GM03348 (cell line): ENCODE results near the gene AGRN.
A peak's percentile ranks its signal among the peaks of the same experiment; 100 is the strongest.
"Not testable (repeated sequence)": the region's sequence is repeated elsewhere in the genome, so short reads cannot be mapped to it uniquely, and the experiment has no call there.

Experiments used
- DNase-seq: peaks from one replicate; pipeline ENCODE4 v3.0.0; 2012; ENCODE audit warnings: low spot score

Gene AGRN

DNA sequence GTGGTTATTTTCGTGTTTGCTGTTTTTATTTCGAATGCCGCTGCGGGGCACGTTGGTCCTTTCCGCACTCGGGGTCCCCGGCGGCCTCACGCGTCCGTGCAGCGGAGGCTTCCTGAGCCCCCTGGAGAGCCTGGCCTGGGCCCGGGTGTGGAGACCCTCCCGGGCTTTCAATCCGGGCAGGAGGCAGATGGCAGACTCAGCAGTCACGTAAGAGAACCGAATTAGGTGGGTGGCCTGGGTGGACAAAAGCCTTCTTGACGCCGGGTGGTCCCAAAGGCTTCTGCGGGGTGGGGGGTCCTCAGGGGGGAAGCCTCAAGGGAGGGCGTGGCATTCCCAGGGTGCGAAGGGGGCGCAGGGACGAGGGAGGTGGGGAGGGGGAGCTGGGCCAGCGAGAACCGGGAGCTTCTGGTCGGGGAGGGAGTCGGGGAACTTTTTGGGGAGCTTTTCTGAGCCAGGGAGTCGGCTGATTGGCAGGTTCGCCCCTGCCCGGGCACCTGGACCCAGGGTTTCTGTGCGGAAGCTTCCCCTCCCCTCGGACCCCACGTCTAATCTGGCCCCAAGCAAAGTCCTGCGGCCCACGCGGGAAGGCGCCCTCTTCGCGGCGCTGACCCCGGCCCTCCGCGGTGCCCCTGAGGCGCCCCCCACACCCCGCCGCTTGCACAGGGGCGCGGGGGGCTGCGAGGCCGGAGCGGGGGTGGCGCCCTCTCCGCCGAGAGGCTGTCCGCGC is 18.7 kb upstream of the AGRN start:
- no peak for DNase-seq

DNA sequence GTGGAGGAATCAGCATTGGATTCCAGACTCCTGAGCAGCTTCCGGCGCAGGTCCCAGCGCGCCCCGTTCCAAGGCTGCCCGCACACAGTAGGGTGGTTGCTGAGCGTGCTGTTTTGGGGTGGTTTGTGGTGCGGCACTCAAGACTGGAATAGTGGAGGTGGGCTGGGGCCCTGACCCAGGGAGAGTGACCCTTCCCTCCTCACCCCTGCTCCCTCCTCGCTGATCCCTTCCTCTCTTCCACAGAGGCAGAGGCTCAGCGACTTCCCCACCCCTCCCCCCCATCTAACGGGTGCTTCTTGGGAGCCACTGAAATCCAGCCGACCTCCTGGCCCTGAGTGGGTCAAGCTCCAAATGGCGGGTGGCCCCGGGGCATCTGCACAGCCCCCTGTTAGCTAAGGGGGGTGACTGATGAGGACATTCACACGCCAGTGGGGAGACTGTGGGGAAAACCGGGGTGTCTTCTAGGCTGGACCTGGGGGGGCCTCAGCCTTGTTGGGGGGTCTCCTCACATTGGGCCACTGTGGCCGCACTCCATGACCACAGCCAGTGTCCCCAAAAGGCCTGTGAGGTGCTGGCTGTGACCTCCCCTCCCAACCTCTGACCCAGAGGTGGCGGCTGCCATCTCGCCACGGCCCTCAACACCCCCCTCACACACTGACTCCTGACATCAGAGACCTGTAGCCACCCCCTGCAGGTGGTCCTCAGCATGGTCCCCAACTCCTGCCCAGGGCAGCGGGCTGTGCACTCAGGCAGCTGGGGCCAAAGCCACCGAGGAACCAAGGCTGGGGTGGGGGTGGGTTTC is 16.1 kb upstream of the AGRN start:
- no peak for DNase-seq

DNA sequence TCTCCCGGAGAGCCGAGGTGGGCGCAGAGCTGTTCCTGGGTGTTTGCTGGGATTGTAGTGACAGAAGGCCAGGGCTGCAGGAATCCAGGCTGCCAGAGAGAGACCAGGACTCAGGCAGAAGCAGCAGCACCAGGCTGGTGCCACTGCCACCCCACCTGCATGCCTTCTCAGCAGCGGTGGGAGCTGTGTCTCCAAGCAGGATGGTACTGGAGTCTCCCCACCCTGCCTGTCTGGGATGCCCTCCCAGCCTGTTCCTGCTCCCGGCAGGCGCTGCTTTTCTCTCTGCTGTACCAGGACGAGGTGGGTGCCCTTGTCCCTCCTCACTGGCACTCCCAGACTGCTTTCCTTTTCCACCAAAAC is 15.5 kb upstream of the AGRN start:
- no peak for DNase-seq

DNA sequence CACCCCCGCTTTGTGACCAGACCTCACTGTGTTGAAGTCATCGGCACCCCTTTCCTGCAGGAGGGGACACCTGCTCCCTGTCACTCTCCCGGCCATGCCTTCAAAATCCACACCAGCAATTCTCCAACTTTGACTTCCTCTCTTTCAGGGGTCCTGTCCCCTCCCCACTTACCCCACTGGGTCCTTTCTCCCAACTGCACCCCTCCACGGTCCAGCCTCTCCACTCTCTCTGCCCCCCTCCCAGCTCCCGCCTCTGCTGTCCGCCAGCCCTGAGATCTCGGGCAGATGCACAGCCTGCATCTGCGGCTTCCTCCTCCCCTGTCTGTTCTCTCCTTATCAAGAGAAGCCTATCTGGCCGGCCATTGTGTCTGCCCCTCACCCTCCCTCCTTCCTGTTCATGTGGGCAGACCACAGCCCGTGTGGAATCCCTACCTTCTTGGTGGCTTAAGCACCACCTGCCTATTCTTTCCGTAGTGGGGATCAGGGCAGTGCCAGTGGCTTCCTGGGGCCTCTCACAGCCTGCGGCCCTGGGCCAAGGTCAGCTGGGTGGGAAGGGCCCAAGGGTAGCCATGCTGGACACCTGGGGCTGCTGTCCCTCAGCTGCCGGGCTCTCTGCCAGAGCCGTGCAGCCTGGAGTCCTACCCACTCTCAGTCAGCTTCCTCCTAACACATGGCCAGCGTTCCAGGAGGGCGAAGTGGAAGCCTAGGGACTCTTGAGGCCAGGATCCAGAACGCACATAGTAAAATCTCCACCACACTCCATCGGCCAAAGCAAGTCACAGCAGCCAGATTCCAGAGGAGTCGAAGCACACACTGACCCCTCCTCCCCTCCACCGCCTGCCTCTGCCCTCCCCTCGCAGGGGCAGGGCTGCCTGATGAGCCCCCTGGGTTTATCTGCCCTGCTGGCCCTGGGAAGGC is 14.9 kb upstream of the AGRN start:
- DNase-seq, result no peak

DNA sequence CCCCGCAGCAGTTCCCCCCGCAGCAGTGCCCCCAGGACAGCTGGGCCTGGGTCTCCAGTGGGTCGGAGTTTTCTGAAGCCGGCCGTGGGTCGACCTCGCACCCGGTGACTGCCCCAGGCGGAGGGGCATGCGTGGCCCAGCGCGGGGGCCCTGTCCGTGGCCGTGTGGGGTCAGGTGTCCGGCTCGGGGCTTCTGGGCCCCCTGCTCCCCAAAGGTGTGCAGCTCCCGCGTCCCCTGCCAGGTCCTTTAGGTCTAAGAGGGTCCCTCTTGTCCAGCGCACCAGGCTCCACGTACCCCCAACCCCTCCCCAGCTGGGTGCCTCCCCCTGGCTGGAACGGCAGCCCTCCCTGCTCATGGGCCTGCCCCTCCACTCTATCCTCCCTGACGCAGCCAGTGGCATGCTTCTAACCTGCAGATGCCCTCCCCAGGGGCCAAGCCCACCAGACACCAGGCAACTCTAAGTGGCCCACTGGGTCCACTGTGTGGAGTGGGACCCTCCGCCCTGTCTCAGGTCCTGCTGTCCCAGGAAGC is 14.1 kb upstream of the AGRN start:
- DNase-seq, result no peak

DNA sequence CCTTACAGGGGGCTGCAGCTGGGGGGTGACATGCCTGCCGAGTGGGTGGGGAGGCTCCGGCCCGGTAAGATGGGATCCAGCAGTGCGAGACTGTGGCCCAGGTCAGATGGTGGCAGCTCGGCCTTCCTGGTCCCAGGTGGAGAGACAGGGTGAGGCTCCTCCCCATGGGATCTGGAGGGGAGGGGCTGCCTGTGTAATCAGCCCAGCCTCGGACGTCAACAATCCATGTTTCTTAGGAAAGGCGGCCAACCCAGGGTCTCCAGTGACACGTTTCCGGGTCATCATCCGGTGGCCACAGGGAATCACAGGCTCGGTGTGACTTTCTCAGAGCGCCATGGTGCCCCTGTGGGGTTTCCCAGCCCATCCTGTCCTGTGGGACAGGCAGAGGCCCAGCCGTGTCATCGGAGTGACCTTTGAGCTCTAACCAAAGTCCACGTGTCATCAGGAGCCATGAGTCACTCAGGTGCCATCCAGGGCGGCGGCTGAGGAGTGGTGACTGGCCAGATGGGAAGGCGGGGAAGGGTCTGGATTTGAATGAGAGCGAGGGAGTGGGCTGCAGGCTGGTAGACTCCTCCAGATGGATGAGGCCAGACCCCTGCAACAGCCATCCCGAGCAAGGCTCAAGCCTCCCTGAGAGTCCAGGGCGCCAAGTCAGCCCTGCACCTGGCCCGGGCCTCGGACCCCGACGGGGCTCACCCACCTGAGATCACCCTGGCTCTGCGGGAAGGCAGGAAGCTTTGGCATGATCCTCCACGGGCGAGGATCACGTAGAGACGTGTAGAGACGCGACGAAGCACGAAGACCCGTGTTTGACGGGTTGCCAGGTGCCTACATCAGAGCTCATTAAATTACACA is 13.4 kb upstream of the AGRN start:
- no peak for DNase-seq

DNA sequence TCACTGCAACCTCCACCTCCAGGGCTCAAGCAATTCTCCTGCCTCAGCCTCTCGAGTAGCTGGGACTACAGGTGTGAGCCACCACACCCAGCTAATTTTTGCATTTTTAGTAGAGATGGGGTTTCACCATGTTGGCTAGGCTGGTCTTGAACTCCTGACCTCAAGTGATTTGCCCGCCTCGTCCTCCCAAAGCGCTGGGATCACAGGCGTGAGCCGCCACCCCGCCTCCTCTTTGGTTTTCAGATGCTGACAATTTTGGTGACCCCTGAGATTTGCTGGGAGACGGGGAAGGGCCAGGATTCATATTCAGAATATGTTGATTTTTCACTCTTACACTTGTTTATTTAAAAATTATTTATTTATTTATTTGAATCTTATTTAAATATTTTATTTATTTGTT is 9.8 kb upstream of the AGRN start:
- DNase-seq, result not testable (repeated sequence)

DNA sequence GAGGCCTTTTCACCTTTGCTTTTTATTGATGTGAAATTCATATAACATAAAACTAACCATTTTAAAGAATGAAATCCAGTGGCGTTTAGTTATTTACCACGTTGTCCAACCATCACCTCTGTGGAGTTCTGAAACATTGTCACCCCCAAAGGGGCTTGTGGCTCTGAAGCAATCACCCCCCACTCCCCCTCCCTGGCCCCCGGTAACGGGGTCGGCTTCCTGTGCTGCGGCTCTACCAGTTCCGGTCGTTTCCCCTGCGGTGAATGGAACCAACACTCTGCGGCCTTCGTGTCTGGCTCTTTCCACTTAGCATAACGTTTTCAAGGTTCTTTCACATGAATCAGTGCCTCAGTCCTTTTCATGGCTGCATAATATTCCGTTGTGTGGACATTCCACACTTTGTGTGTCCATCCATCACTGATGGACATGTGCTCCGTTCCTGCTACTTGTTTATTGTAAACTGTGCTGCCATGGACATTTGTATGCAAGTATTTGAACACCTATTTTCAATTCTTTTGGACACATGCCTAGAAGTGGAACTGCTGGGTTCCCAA is 8.4 kb upstream of the AGRN start:
- no peak for DNase-seq

DNA sequence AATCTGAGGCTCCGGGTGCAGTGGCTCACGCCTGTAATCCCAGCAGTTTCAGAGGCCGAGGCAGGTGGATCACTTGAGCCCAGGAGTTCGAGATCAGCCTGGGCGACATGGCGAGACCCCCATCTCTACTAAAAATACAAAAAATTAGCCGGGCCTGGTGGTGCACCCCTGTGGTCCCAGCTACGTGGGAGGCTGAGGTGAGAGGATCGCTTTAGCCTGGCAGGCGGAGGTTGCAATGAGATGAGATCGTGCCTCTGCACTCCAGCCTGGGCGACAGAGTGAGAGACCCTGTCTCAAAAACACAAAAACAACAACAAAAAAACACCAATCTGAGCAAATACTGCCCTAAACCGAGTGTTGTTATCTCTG is 7.2 kb upstream of the AGRN start:
- not testable (repeated sequence) for DNase-seq

DNA sequence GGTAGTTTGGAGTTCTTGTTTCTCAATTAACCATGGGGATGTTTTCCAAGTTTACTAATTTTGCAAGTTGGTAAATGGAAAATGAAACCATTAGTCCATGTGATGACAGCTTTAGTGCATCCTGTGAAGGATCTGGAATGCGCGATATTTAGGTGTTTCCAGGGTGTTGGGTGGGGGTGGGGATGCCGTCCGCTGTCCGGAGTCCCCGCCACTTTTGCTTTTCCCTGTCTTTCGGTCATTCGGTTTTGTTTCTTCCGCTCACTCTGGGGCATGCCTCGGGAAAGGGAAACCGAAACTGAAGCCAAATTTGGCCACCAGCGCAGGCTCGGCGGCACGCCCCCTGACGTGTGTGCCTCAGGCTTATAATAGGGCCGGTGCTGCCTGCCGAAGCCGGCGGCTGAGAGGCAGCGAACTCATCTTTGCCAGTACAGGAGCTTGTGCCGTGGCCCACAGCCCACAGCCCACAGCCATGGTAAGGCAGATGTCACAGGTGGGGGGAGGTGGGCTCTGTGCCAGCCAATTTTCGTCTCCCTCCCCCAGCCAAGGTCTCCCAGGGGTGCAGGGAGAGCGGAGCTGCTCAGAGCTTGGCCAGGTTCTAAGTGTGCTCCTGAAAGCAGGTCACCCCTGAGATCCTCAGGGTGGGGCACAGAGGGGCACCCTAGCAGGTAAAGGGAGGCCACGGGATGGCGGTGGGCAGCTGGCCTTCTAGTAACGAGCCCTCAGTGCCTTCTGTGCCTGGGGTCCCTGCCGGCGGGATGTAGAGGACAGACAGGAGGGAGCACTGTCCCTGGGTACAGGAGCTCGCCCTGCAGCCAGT is 6.6 kb upstream of the AGRN start, which contains the start of gene ISG15:
Gene ISG15 (plus strand): TSS at position 393 of the 817 bp plus-strand sequence. CDS start 77 bp downstream, at position 470.
- peak; percentile 89 for DNase-seq

DNA sequence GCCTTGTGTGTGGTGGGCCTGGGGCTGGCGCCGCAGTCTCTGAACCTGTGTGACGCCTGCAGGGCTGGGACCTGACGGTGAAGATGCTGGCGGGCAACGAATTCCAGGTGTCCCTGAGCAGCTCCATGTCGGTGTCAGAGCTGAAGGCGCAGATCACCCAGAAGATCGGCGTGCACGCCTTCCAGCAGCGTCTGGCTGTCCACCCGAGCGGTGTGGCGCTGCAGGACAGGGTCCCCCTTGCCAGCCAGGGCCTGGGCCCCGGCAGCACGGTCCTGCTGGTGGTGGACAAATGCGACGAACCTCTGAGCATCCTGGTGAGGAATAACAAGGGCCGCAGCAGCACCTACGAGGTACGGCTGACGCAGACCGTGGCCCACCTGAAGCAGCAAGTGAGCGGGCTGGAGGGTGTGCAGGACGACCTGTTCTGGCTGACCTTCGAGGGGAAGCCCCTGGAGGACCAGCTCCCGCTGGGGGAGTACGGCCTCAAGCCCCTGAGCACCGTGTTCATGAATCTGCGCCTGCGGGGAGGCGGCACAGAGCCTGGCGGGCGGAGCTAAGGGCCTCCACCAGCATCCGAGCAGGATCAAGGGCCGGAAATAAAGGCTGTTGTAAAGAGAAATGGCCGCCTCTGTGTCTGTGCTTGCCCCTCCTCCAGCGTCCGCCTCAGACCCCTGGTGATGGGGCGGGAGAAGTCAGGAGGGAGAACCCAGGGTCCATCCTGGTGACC is 5.8 kb upstream of the AGRN start:
- DNase-seq, result no peak

DNA sequence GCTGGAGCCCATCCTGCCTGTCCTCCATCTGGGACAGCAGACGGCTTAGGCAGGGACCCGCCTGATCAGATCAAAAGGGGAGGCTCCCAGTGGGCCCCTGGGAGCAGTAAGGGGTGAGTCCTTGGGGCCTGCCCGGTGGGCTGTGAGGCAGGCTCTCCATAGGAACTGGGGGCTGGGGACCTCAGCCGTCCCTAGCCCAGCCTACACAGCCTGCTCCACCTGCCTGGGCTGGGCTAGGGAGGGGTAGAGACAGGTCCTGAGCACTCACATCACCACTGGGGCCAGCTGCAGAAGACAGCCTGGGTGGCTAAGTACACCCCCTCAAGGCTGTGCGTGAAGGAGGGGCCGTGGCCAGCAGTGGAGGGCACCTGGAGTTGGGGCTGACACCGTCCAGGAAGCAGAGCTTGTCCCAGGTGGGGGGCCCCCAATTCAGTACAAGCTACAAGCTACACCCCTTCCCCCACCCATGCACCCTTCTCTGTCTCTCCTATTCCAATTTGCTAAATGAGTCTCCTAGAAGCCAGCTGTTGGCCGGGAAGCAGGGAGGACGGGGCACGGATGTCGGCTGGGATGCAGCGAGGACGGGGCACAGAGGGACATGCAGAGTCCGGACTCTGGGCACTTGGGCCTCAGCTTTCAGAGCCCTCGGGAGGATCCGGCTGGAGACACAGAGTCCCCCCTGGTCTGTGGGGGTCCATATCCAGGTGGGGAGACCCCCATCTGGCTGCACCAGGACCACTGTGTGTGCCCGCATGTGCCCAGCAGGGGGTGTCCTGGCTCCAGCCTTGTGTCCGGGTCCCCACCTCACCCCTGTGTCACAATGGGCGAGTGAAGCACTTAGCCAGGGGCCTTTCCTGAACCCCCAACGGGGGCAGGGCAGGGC is 4.9 kb upstream of the AGRN start:
- DNase-seq, result no peak

DNA sequence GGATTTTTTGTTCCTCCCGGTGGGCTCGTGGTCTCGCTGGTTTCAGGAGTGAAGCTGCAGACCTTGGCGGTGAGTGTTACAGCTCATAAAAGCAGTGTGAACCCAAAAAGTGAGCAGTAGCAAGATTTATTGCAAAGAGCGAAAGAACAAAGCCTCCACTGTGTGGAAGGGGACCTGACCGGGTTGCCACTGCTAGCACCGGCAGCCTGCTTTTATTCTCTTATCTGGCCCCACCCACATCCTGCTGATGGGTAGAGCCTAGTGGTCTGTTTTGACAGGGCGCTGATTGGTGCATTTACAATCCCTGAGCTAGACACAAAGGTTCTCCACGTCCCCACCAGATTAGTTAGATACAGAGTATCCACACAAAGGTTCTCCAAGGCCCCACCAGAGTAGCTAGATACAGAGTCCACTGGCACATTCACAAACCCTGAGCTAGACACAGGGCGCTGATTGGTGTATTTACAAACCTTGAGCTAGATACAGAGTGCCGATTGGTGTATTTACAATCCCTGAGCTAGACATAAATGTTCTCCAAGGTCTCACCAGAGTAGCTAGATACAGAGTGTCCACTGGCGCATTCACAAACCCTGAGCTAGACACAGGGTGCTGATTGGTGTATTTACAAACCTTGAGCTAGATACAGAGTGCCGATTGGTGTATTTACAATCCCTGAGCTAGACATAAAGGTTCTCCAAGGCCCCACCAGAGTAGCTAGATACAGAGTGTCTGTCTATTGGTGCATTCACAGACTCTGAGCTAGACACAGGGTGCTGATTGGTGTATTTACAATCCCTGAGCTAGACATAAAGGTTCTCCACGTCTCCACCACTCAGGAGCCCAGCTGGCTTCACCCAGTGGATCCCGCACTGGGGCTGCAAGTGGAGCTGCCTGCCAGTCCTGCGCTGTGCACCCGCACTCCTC is 2.3 kb upstream of the AGRN start:
- DNase-seq, result not testable (repeated sequence)

DNA sequence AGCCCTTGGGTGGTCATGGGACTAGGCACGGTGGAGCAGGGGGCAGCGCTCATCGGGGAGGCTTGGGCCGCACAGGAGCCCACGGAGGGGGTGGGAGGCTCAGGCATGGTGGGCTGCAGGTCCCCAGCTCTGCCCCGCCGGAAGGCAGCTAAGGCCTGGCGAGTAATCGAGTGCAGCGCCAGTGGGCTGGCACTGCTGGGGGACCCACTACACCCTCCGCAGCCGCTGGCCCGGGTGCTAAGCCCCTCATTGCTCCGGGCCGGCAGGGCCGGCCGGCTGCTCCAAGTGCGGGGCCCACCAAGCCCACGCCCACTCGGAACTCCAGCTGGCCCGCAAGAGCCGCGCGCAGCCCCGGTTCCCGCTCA is 1.6 kb upstream of the AGRN start:
- DNase-seq, result not testable (repeated sequence)

DNA sequence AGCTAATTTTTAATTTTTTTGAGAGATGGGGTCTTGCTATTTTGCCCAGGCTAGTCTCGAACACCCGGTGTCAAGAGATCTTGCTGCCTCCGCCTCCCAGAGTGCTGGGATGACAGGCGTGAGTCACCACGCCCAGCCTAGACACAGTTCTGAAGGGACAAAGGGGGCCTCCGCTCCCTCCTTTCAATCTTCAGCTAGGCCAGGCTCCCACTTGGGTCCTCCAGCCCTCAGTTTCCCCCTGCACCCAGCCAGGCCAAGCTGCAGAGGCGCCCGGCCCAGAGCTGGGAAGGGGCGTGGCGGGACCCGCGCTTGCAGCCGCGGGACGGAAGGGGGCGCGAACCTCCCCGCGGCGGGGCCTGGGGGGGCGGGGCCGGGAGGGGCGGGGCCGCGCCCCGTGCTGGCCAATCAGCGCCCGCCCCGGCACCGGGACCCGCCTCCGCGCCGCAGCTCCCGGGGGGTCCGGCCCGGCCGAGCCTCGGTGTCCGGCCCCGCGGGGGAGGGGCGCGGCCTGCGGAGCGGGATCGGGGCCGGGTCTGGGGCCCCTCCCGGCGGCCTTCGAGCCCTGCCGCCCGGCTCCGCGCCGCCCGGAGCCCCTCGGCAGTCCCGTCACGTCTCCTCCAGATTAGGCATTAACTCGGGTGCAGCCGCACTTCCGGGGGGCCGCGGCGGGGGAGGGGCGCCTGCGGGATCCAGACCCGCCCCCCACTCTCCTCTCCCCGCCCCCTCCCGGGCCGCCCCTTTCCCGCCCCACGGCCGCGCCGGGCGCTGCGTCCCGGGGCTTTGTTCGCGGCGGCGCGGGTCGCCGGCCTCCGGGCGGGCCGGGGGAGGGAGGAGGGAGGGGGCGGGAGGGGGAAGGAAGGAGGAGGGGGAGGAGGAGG is 559 bp upstream of the AGRN start:
- peak; percentile 100 for DNase-seq

DNA sequence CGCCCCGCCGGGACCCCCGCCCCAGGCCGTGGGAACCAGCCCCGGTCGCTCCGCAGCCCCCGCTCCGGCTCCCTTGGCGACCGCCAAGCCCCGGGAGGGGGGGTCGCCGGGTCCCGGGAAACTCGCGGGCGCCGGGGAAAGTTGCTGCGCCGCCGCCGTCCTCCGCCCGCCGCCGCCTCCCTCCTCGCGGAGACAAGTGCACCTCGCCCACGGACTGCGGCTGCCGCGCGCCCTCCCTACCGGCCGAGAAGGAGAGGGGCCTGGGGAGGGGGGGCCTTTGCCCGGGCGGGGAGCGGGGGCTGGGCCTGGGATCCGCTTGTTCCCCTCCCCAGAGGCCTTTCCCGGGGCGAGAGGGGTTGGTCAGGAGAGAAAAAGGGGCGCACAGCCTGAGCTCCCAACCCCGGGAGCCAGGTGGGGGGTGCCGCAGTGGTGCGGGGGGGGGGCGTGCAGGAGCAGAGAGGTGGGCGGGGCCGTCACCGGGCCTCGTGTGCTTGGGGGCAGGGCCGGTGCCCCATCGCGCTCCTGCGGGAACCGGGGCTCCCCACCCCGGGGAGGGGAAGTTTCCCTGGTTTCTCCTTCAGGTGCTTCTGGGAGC is 592 bp downstream of the AGRN start:
- DNase-seq, result peak; percentile 54
